Endodermal cell (in vitro differentiated cells): ENCODE measurements around the gene MYO16. TPM values are rescaled to one million over a fixed set of nuclear protein-coding genes. Genes with fewer than 3 reads are reported as not detected.

Experiments
- DNase-seq: peaks from one replicate; pipeline ENCODE4 v3.0.0-alpha.2; 2017
- H3K27ac ChIP-seq: 2 replicates; pipeline ENCODE4 v1.5.1; 2013; ENCODE audit warnings: mild to moderate bottlenecking, low read depth, low read length, moderate library complexity
- H3K27me3 ChIP-seq: 2 replicates; pipeline ENCODE4 v1.6.1; 2013; ENCODE audit warnings: mild to moderate bottlenecking, low read length, moderate library complexity; ENCODE audit not compliant: insufficient read depth, control insufficient read depth, poor library complexity, severe bottlenecking
- H3K36me3 ChIP-seq: 2 replicates; pipeline ENCODE4 v1.7.0; 2013; ENCODE audit warnings: mild to moderate bottlenecking, low read length, moderate library complexity; ENCODE audit not compliant: control insufficient read depth, insufficient read depth
- H3K4me1 ChIP-seq: one replicate; pipeline ENCODE4 v1.7.0; 2013; ENCODE audit warnings: low read length; ENCODE audit not compliant: control insufficient read depth, insufficient read depth
- H3K4me3 ChIP-seq: 2 replicates; pipeline ENCODE4 v1.5.1; 2013; ENCODE audit warnings: mild to moderate bottlenecking, low read length, moderate library complexity
- H3K9ac ChIP-seq: 2 replicates; pipeline ENCODE4 v1.6.1; 2013; ENCODE audit warnings: mild to moderate bottlenecking, low read length, moderate library complexity; ENCODE audit not compliant: poor library complexity, severe bottlenecking; ENCODE audit errors: extremely low read depth
- H3K9me3 ChIP-seq: 2 replicates; pipeline ENCODE4 v1.6.1; 2013; ENCODE audit warnings: mild to moderate bottlenecking, low read length, moderate library complexity; ENCODE audit not compliant: control insufficient read depth
- H3K27ac Mint-ChIP-seq: 2 replicates; pipeline ENCODE4 v1.8.0; 2020; ENCODE audit warnings: mixed read lengths
- H3K27me3 Mint-ChIP-seq: 2 replicates; pipeline ENCODE4 v1.8.0; 2021; ENCODE audit warnings: mild to moderate bottlenecking, mixed read lengths; ENCODE audit not compliant: insufficient read depth
- H3K36me3 Mint-ChIP-seq: 2 replicates; pipeline ENCODE4 v1.8.0; 2020; ENCODE audit warnings: low read depth, mixed read lengths
- H3K4me1 Mint-ChIP-seq: 2 replicates; pipeline ENCODE4 v1.8.0; 2020; ENCODE audit warnings: mixed read lengths
- H3K4me3 Mint-ChIP-seq: 2 replicates; pipeline ENCODE4 v1.8.0; 2020; ENCODE audit warnings: mild to moderate bottlenecking, moderate library complexity, mixed read lengths
- H3K9me3 Mint-ChIP-seq: 2 replicates; pipeline ENCODE4 v1.8.0; 2020; ENCODE audit warnings: mild to moderate bottlenecking, mixed read lengths
- CTCF ChIP-seq: fragments of 200-600 bp; sonication (generic); conservative IDR thresholded peaks from 2 replicates; pipeline ENCODE4 v1.5.0; 2021; ENCODE audit warnings: antibody characterized with exemption, mild to moderate bottlenecking
- WGBS, 2 experiments: methylation state at CpG; one replicate each; pipeline versions ENCODE4 v1.1.5 to v1.1.7; 2013; ENCODE audit warnings: missing lambda C conversion rate in 2 of 2, mixed read lengths in 1 of 2; ENCODE audit not compliant: insufficient coverage in 1 of 2, insufficient read length in 1 of 2; 5-methylcytosine and 5-hydroxymethylcytosine counted together
- total RNA-seq, 2 donors: library from RNA; stranded (reverse); fragmentation: NEBNext Ultra II Directional in 1 of 2; extraction: Animal tissue kit (Norgen Biotek cat#: 25700) in 1 of 2; gene quantifications; 2 replicates in 1 of 2; 3 replicates in 1 of 2; pipeline ENCODE4 v1.2.1, GENCODE V29; 2021

MYO16 gene
- total RNA-seq, 2 donors from 2014 or later = 0.70 to 1.2 TPM

- no peaks in the 10 kb centered on the region for H3K9me3 Mint-ChIP-seq
- H3K4me1 Mint-ChIP-seq = no peaks in the 10 kb centered on the region
- WGBS, 2 experiments = 67 to 71% methylated on average over 3 to 4 of the region's 4 CpGs
- no peak overlapping the region for H3K4me3 Mint-ChIP-seq
- H3K9me3 ChIP-seq = no peaks in the 10 kb centered on the region
- H3K9ac ChIP-seq = no peak overlapping the region
- no peak for TF ChIP-seq CTCF
- no peaks in the 10 kb centered on the region for H3K36me3 Mint-ChIP-seq
- peaks cover 2% of the 10 kb centered on the region for H3K27me3 Mint-ChIP-seq
- peak overlapping the region; percentile 94 for H3K27ac ChIP-seq
- H3K27me3 ChIP-seq = no peaks in the 10 kb centered on the region
- no peak for DNase-seq
- H3K36me3 ChIP-seq = no peaks in the 10 kb centered on the region
- no peak overlapping the region for H3K4me3 ChIP-seq
- H3K27ac Mint-ChIP-seq = no peak overlapping the region
- no peaks in the 10 kb centered on the region for H3K4me1 ChIP-seq
These were observed 551.6 kb downstream of the MYO16 start for GRCh38 chr13:109180905-109181425.

GRCh38 chr13:109182777-109183465, 553.5 kb downstream of the MYO16 start:
- DNase-seq = peak; percentile 68
- Mint-ChIP-seq H3K36me3 (no peaks in the 10 kb centered on the region), H3K9me3 (no peaks in the 10 kb centered on the region), H3K27ac (no peak overlapping the region), H3K27me3 (no peaks in the 10 kb centered on the region), H3K4me1 (no peaks in the 10 kb centered on the region), H3K4me3 (no peak overlapping the region)
- Histone ChIP-seq H3K4me3 (no peak overlapping the region), H3K4me1 (no peaks in the 10 kb centered on the region), H3K27ac (no peak overlapping the region), H3K9ac (no peak overlapping the region), H3K9me3 (no peaks in the 10 kb centered on the region), H3K36me3 (no peaks in the 10 kb centered on the region), H3K27me3 (no peaks in the 10 kb centered on the region)
- WGBS, 2 experiments = 84 to 87% methylated on average over 9 to 10 of the region's 11 CpGs
- TF ChIP-seq CTCF = no peak

- Mint-ChIP-seq H3K27me3 (no peaks in the 10 kb centered on the region), H3K9me3 (no peaks in the 10 kb centered on the region)
- no peaks in the 10 kb centered on the region for H3K4me1 ChIP-seq
These were observed 562.0 kb downstream of the MYO16 start for GRCh38 chr13:109191413-109191812.

More at GRCh38 chr13:109191413-109191812, 562.0 kb downstream of the MYO16 start:
- Mint-ChIP-seq H3K4me3 (no peak overlapping the region), H3K27ac (no peak overlapping the region), H3K4me1 (peaks cover 5% of the 10 kb centered on the region), H3K36me3 (no peaks in the 10 kb centered on the region)
- WGBS, 2 experiments = 82 to 86% methylated on average over 2 of the region's 3 CpGs
- DNase-seq = no peak
- no peak overlapping the region for H3K9ac ChIP-seq
- H3K27ac ChIP-seq = no peak overlapping the region
- no peaks in the 10 kb centered on the region for H3K36me3 ChIP-seq
- no peak overlapping the region for H3K4me3 ChIP-seq
- H3K9me3 ChIP-seq = no peaks in the 10 kb centered on the region
- TF ChIP-seq CTCF = no peak
- no peaks in the 10 kb centered on the region for H3K27me3 ChIP-seq
